HL-60/S4 (cell line): ENCODE data around the gene CEP104.

ENCODE experiments used
- in situ Hi-C: fragments of 300-500 bp; cut with MboI; formaldehyde crosslinking; loops from 2 replicates; pipeline ENCODE4 v1.14.3; 2022; ENCODE audit warnings: low sequenced_read_pairs

Gene CEP104

GRCh38 chr1:3767328-3767925 is 89.6 kb downstream of the CEP104 start:
- in situ Hi-C loops, result no loop called here

- in situ Hi-C loops, result no loop called here
Measured at GRCh38 chr1:3763351-3764125, 93.5 kb downstream of the CEP104 start.

- in situ Hi-C loops, result no loop called here
Measured at GRCh38 chr1:3762873-3763228, 94.2 kb downstream of the CEP104 start.

- in situ Hi-C loops, result no loop called here
Measured at GRCh38 chr1:3762151-3762872, 94.7 kb downstream of the CEP104 start.
